Lung (tissue), 12 donors: ENCODE measurements around the gene SIRT2. TPM values are rescaled to one million over a fixed set of nuclear protein-coding genes. Genes with fewer than 3 reads are reported as not detected.
A peak's percentile ranks its signal among the peaks of the same experiment; 100 is the strongest.

Experiments
- ATAC-seq: fragments of 200-7000 bp; cut with Tn5 transposase; one replicate; pipeline ENCODE4 v1.9.1; 2020; ENCODE audit warnings: moderate number of reproducible peaks; ENCODE audit not compliant: insufficient read depth, low FRiP score
- DNase-seq, 3 donors: peaks; one replicate each; pipeline ENCODE4 v3.0.0-alpha.2; 2013 to 2017
- H3K27ac ChIP-seq, 2 donors: one replicate each; pipeline ENCODE4 v1.5.1; 2013; ENCODE audit warnings: mild to moderate bottlenecking in 2 of 2, moderate library complexity in 2 of 2, control low read depth in 1 of 2, inconsistent platforms in 1 of 2, low read depth in 1 of 2, low read length in 1 of 2
- H3K27me3 ChIP-seq, 3 donors: one replicate each; pipeline ENCODE4 v1.5.1; 2013; ENCODE audit warnings: low read length in 2 of 3; ENCODE audit not compliant: control insufficient read depth in 3 of 3, insufficient read depth in 3 of 3
- H3K36me3 ChIP-seq, 4 donors: one replicate each; pipeline ENCODE4 v1.5.1; 2013; ENCODE audit warnings: low read length in 4 of 4, mild to moderate bottlenecking in 1 of 4, moderate library complexity in 1 of 4; ENCODE audit not compliant: control insufficient read depth in 4 of 4, insufficient read depth in 4 of 4
- H3K4me1 ChIP-seq, 5 donors: one replicate each; pipeline ENCODE4 v1.5.1; 2013; ENCODE audit warnings: low read length in 5 of 5, mild to moderate bottlenecking in 2 of 5, moderate library complexity in 1 of 5; ENCODE audit not compliant: control insufficient read depth in 5 of 5, insufficient read depth in 5 of 5
- H3K4me3 ChIP-seq: one replicate; pipeline ENCODE4 v1.5.1; 2013; ENCODE audit warnings: mild to moderate bottlenecking, control low read depth, moderate library complexity
- H3K9ac ChIP-seq, 2 donors: one replicate each; pipeline ENCODE4 v1.5.1; 2013; ENCODE audit warnings: low read length in 2 of 2, control low read depth in 1 of 2; ENCODE audit not compliant: insufficient read depth in 1 of 2
- H3K9me3 ChIP-seq, 4 donors: one replicate each; pipeline ENCODE4 v1.5.1; 2013; ENCODE audit warnings: low read length in 3 of 4, mild to moderate bottlenecking in 1 of 4, moderate library complexity in 1 of 4; ENCODE audit not compliant: control insufficient read depth in 4 of 4, insufficient read depth in 3 of 4
- WGBS, 2 donors: extraction: QIAGEN DNeasy Blood & Tissue Kit; methylation state at CpG; one replicate each; pipeline ENCODE4 v1.1.7; 2013; 5-methylcytosine and 5-hydroxymethylcytosine counted together
- polyA plus RNA-seq, 2 donors: library from polyadenylated mRNA; stranded (reverse); fragments of 200-250 nt; gene quantifications; one replicate each; pipeline ENCODE4 v1.2.1, GENCODE V29; 2013
- total RNA-seq, 2 donors: library from RNA; depleted of rRNA in 1 of 2; stranded (reverse); fragments of >200 nt in 1 of 2; gene quantifications; one replicate each; pipeline ENCODE4 v1.2.1, GENCODE V29; 2014 to 2021
- TF ChIP-seq, protein P1 (sequence below): IDR thresholded peaks from 2 replicates; pipeline ENCODE4 v1.5.1; 2012; ENCODE audit warnings: mild to moderate bottlenecking; ENCODE audit errors: control extremely low read depth, extremely low read depth
- donor health status: control.
- donor health status: control.
- donor health status: Bipolar disorder and iron deficiency.
- donor health status: healthy.
- donor health status: DM: yes; HTN: yes; CAD: no.

Gene SIRT2
- total and polyA plus RNA-seq, 4 donors = 35.5 to 54.8 (median 48.5) TPM

DNA sequence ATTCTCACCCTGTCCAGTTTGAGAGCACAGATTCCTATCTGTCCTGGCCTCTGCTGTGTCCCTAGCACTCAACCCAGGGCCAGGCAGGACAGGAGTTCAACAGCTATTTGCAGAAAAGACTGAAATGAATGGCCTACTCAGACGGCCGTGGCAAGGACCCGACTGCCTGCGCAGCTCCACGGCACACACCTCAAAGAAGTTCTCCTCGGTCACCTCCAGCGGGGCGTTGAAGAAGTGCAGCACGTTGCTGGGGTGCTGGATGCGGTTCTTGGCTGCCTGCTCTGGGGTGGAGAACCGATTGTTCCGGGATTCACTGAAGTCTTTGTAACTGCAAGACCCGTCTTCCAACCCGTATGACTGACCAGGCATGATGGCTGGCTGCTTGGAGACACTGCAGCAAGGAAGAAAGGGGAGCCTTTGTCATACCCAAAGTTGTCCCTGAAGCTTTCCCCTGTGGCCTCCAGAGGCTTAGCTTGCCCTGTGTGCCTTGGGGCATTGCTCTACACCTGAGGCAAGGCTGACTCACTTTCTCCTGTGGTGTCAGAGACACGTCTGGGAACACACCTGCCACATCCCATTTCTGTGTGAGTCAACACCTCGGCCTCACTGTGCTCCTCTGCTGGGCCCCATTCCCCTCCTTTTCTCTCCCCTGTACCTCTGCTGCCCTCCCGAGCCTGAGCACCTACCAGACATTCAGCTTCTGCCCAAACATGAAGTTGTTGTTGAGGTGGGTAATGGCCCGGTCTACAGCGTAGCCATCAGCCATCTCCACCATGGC, 61.0 kb downstream of the SIRT2 start:
- 80 to 86% methylated on average over 18 to 19 of the region's 19 CpGs for WGBS, 2 donors
- peaks cover 0 to 48% (median 25%) of the 10 kb centered on the region in 5 donors for H3K4me1 ChIP-seq
- ATAC-seq (no peak), DNase-seq (no peak)
- no peaks in the 10 kb centered on the region for H3K9me3 ChIP-seq
- H3K9ac ChIP-seq = peak overlapping the region in 1 of 2 donors; percentile 32
- no peak overlapping the region for H3K4me3 ChIP-seq
- TF ChIP-seq, protein P1, sequence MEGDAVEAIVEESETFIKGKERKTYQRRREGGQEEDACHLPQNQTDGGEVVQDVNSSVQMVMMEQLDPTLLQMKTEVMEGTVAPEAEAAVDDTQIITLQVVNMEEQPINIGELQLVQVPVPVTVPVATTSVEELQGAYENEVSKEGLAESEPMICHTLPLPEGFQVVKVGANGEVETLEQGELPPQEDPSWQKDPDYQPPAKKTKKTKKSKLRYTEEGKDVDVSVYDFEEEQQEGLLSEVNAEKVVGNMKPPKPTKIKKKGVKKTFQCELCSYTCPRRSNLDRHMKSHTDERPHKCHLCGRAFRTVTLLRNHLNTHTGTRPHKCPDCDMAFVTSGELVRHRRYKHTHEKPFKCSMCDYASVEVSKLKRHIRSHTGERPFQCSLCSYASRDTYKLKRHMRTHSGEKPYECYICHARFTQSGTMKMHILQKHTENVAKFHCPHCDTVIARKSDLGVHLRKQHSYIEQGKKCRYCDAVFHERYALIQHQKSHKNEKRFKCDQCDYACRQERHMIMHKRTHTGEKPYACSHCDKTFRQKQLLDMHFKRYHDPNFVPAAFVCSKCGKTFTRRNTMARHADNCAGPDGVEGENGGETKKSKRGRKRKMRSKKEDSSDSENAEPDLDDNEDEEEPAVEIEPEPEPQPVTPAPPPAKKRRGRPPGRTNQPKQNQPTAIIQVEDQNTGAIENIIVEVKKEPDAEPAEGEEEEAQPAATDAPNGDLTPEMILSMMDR = no peak
- peak overlapping the region in 1 of 2 donors; percentile 41 for H3K27ac ChIP-seq
- H3K36me3 ChIP-seq = peaks cover 62 to 73% (median 65%) of the 10 kb centered on the region in 4 donors
- no peaks in the 10 kb centered on the region for H3K27me3 ChIP-seq

DNA sequence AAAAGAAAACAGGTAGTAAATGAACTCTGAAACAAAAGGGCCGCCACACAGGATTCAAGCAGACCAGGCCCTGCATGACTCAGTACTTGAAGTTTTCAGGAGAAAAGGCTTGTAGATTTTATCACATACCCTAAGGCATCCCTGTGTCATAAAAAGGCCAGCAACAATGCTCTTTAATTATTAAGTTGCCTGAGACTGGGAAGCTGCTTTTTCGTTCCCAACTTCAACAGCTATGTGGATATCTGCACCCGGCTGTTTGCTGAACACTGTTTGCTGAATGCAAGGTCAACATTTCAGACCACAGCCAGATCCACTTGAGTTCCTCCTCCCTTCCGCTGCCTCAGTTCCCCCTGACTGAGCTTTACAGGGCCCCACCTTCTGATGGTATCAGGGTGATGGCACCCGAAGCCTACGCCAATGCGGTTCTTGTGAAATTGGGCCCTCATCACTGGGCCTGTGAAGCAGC, 61.7 kb downstream of the SIRT2 start:
- 74 to 91% methylated on average over 7 of the region's 7 CpGs for WGBS, 2 donors
- DNase-seq (no peak), ATAC-seq (no peak)
- Histone ChIP-seq H3K4me3 (no peak overlapping the region), H3K27me3 (no peaks in the 10 kb centered on the region), H3K9me3 (no peaks in the 10 kb centered on the region), H3K9ac (peak overlapping the region in 1 of 2 donors; percentile 7), H3K27ac (peak overlapping the region in 1 of 2 donors; percentile 41), H3K36me3 (peaks cover 56 to 66% (median 58%) of the 10 kb centered on the region in 4 donors), H3K4me1 (peaks cover 0 to 48% (median 27%) of the 10 kb centered on the region in 5 donors)
- TF ChIP-seq, protein P1 = no peak

DNA sequence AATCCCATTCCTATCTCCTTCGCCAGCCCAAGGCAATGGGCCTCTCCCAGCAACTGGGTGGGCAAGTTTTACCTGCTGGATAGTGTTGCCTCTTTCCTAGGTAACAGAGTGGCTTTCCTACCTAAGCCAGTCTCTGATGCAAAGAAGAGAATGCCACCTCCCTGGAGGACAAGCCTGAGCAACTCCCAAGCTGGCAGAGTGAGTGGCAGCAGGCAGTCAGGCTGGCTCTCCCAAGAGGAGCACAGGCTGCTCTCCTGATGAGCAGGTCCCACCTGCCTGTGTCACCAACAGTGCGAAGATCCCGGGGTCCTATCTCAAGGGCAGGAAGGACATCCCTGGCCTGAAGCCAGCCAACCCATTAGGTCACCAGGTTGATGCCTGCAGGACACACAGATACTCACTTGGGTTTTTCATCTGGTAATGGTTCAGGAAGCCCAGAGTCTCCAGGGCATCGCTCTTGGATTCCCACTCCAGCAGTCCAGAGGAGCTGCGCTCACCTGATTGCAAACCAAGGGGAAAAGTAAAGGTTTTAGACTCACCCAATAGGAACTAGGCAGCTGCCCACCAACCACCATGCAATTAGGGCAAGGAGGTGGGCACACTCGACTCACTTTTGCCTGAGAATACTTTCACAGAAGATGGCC, 62.3 kb downstream of the SIRT2 start:
- Histone ChIP-seq H3K4me3 (no peak overlapping the region), H3K9ac (no peak overlapping the region), H3K27ac (peak overlapping the region in 1 of 2 donors; percentile 2), H3K4me1 (peaks cover 0 to 54% (median 33%) of the 10 kb centered on the region in 5 donors), H3K36me3 (peaks cover 51 to 60% (median 53%) of the 10 kb centered on the region in 4 donors), H3K27me3 (no peaks in the 10 kb centered on the region), H3K9me3 (no peaks in the 10 kb centered on the region)
- ATAC-seq = no peak
- no peak for DNase-seq
- WGBS, 2 donors = 87 to 90% methylated on average over 6 of the region's 6 CpGs
- TF ChIP-seq, protein P1 = no peak
